ENCODE measurements around the gene AADACL4. TPM values are rescaled to one million over a fixed set of nuclear protein-coding genes. Genes with fewer than 3 reads are reported as not detected.

The AADACL4 gene
- total and polyA plus RNA-seq, 9 of the 15 experiments (the other 6 are each of a cell fraction or from before 2014, with no cell fraction given): not detected

- TF ChIP-seq EWSR1 (IDR thresholded peaks at IDR 0.05; ENCODE audit: borderline replicate concordance, low read depth, partially characterized antibody) (no peak), RBM14 (IDR thresholded peaks at IDR 0.05; ENCODE audit: borderline replicate concordance, insufficient read depth, low read depth, low read length) (no peak), BRD9 (IDR thresholded peaks at IDR 0.05; ENCODE audit: low read depth, partially characterized antibody) (no peak), PRMT5 (CRISPR knock-in tag; IDR thresholded peaks at IDR 0.05) (no peak)
Observed at GRCh38 chr1:12706061-12706460, 62.2 kb downstream of the AADACL4 start (continued).

DNA sequence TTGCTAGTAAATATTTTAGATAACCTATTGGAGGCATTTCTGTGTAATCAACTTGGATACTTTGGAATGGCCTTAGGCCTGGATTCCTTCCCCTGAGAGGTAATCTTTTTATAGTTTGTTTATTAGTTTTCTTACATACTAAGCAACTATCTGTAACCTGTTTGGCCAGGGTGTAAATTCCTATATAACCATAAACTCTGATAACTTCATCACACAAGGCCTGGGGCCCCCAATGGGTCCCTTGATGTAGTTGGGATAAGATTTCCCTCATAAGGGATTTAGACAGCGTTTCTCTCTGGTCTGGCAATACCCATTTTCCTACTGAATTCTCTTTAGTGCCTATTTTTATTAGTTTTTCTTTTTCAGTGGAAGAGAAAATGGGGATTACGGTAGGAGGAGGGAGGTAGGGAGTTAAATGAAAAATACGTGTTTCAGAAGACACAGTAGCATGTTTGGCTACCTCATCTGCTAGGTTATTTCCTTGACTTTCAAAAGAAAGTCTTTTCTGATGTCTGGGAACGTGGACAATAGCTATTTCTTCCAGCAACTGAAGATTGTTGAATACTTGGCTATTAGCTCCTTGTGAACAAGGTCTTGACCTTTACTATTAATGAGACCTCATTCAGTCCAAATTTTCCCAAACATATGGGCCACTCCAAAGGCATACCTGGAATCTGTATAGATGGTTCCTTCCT, 64.7 kb downstream of the AADACL4 start:
- DNase-seq (ENCODE audit: extremely low read depth in 1 of 4, low spot score in 3 of 4) (no peak), FAIRE-seq (no peak), ATAC-seq (no peak)
- Histone ChIP-seq H3K4me3 (no peak overlapping the region), H3K9me3 (replicated peaks; ENCODE audit: control insufficient read depth, insufficient read depth, low read depth, low read length) (no peaks in the 10 kb centered on the region), H3K79me2 (ENCODE audit: control insufficient read depth, insufficient read depth, low read length) (no peaks in the 10 kb centered on the region), H3K36me3 (ENCODE audit: control insufficient read depth, insufficient read depth, low read length) (no peaks in the 10 kb centered on the region), H2AFZ (ENCODE audit: low read depth, low read length) (no peak overlapping the region), H3K9me1 (ENCODE audit: control insufficient read depth, insufficient read depth, low read length) (no peaks in the 10 kb centered on the region), H4K20me1 (replicated peaks; ENCODE audit: control insufficient read depth, insufficient read depth, low read length) (no peaks in the 10 kb centered on the region), H3K4me1 (replicated peaks in 1 of 2; ENCODE audit: control insufficient read depth in 2 of 2, insufficient read depth in 2 of 2, low read length in 2 of 2) (no peaks in the 10 kb centered on the region), H3K27me3 (ENCODE audit: control insufficient read depth in 2 of 2, insufficient read depth in 2 of 2, low read length in 2 of 2) (peaks cover 4 to 9% of the 10 kb centered on the region in 2 experiments; a peak in 4 of 5 replicates), H3K4me2 (ENCODE audit: insufficient read depth, low read length) (no peak overlapping the region), H3K9ac (ENCODE audit: insufficient read depth in 1 of 2, low read depth in 2 of 2, low read length in 2 of 2) (no peak overlapping the region), H3K27ac (ENCODE audit: extremely low read depth, low read depth, low read length) (no peak overlapping the region)
- in situ Hi-C loops (cut with MboI) (no loop called here), intact Hi-C loops (cut with micrococcal nuclease) (no loop called here)
- BruUV-seq (replicated peaks): no TSS peak
- CTCF ChIA-PET (ENCODE audit: low intra/inter-chr PET ratio): no interaction called here
- WGBS (ENCODE audit: insufficient coverage, low coverage, missing lambda C conversion rate): 1% methylated on average over 4 of the region's 4 CpGs
- POLR2A ChIA-PET: interaction anchor here (0.7 to 1.1 kb wide), 3 partner anchors 13 to 285 kb away, joined by 3 to 5 read pairs (median 3); no protein-coding TSS in a partner anchor
- TF ChIP-seq PBX2 (CRISPR knock-in tag; IDR thresholded peaks at IDR 0.05; ENCODE audit: low read depth) (no peak), PBX2 (tag; conservative IDR thresholded peaks at IDR 0.05; ENCODE audit: low read depth) (no peak), ZNF398 (CRISPR knock-in tag; IDR thresholded peaks at IDR 0.05) (no peak), PCBP1 (IDR thresholded peaks at IDR 0.05; ENCODE audit: low read depth, low read length, poor library complexity, severe bottlenecking) (no peak), ZNF232 (CRISPR knock-in tag; IDR thresholded peaks at IDR 0.05) (no peak), ZNF436 (CRISPR knock-in tag; IDR thresholded peaks at IDR 0.05) (no peak), HNRNPLL (IDR thresholded peaks at IDR 0.05; ENCODE audit: low read depth, low read length, poor library complexity, severe bottlenecking) (no peak), ZNF311 (CRISPR knock-in tag; IDR thresholded peaks at IDR 0.05) (no peak), SNIP1 (IDR thresholded peaks at IDR 0.05; ENCODE audit: low read depth) (no peak), CTCF (IDR thresholded peaks at IDR 0.05 in 2 of 3, conservative IDR thresholded peaks at IDR 0.05 in 1 of 3; ENCODE audit: insufficient read depth in 2 of 3, low read depth in 1 of 3, low read length in 3 of 3) (no peak)

All from K562 (cell line).